ENCODE results near the gene MGAT4A. TPM values are rescaled to one million over a fixed set of nuclear protein-coding genes. Genes with fewer than 3 reads are reported as not detected.

MGAT4A gene
- total and polyA plus RNA-seq, 2 of the 13 experiments (the other 11 are each of a cell fraction or from before 2014, with no cell fraction given): 47.2 to 90.9 TPM

DNA sequence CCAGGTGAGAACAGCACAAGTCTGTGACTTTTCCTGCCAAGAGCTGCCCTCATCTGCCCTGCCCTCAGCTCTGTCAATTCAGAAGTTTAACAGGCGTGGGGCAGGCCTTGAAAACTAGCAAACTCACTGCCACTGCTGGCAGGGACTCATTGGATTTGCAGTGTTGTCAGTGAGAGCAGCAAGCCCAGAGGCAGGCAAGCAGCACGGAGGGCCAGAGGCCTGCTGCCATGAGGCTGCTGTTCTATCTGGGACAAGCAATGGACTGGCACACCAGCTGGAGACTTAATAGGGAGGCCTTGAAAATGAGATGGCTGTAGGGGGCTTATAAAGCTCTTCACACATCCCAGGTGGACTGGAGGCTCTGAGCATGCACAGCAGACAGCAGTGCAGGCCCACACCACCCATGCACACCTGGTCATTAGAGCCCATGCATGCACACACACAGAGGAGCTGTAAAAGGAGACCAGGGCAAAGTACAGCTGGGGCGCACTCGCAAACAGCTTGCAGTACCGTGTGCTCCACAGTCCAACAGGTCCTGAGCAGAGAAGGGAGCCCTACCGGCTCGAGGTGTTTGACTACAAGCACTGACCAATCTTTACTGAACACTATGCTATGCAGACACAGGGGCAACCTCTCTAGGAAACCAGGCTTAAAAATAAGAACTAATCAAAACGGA is 28.7 kb downstream of the MGAT4A start (continued):
- TF ChIP-seq, protein P1, sequence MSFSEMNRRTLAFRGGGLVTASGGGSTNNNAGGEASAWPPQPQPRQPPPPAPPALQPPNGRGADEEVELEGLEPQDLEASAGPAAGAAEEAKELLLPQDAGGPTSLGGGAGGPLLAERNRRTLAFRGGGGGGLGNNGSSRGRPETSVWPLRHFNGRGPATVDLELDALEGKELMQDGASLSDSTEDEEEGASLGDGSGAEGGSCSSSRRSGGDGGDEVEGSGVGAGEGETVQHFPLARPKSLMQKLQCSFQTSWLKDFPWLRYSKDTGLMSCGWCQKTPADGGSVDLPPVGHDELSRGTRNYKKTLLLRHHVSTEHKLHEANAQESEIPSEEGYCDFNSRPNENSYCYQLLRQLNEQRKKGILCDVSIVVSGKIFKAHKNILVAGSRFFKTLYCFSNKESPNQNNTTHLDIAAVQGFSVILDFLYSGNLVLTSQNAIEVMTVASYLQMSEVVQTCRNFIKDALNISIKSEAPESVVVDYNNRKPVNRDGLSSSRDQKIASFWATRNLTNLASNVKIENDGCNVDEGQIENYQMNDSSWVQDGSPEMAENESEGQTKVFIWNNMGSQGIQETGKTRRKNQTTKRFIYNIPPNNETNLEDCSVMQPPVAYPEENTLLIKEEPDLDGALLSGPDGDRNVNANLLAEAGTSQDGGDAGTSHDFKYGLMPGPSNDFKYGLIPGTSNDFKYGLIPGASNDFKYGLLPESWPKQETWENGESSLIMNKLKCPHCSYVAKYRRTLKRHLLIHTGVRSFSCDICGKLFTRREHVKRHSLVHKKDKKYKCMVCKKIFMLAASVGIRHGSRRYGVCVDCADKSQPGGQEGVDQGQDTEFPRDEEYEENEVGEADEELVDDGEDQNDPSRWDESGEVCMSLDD (CRISPR knock-in tag; IDR thresholded peaks at IDR 0.05; ENCODE audit: borderline replicate concordance): 0 out of 2 replicates have a peak, but pooled peaks have one; percentile 37
- TF ChIP-seq MTF1 (CRISPR knock-in tag; IDR thresholded peaks at IDR 0.05): no peak
- no peak for TF ChIP-seq ZNF780A (CRISPR knock-in tag; IDR thresholded peaks at IDR 0.05)
- no peak for TF ChIP-seq TBX3 (IDR thresholded peaks at IDR 0.05; ENCODE audit: borderline replicate concordance)
- TF ChIP-seq POGZ (CRISPR knock-in tag; IDR thresholded peaks at IDR 0.05): 0 out of 2 replicates have a peak, but pooled peaks have one; percentile 54
- TF ChIP-seq TBX2 (CRISPR knock-in tag; IDR thresholded peaks at IDR 0.05; ENCODE audit: borderline replicate concordance): peak; percentile 95
- no peak for TF ChIP-seq PHB2 (IDR thresholded peaks at IDR 0.05; ENCODE audit: partially characterized antibody)
- no peak for TF ChIP-seq SMARCC2 (IDR thresholded peaks at IDR 0.05)
- peak; percentile 98 for TF ChIP-seq ZNF280B (CRISPR knock-in tag; IDR thresholded peaks at IDR 0.05; ENCODE audit: borderline replicate concordance)
- TF ChIP-seq, protein P2, sequence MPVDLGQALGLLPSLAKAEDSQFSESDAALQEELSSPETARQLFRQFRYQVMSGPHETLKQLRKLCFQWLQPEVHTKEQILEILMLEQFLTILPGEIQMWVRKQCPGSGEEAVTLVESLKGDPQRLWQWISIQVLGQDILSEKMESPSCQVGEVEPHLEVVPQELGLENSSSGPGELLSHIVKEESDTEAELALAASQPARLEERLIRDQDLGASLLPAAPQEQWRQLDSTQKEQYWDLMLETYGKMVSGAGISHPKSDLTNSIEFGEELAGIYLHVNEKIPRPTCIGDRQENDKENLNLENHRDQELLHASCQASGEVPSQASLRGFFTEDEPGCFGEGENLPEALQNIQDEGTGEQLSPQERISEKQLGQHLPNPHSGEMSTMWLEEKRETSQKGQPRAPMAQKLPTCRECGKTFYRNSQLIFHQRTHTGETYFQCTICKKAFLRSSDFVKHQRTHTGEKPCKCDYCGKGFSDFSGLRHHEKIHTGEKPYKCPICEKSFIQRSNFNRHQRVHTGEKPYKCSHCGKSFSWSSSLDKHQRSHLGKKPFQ (CRISPR knock-in tag; IDR thresholded peaks at IDR 0.05; ENCODE audit: insufficient replicate concordance): peak; percentile 94
- TF ChIP-seq TERF1 (CRISPR knock-in tag; IDR thresholded peaks at IDR 0.05): no peak
- no peak for TF ChIP-seq ZNF616 (CRISPR knock-in tag; IDR thresholded peaks at IDR 0.05; ENCODE audit: low read depth)
- no peak for TF ChIP-seq ZNF354B (CRISPR knock-in tag; IDR thresholded peaks at IDR 0.05)
- TF ChIP-seq ZNF430 (CRISPR knock-in tag; IDR thresholded peaks at IDR 0.05): peak; percentile 87
- TF ChIP-seq E2F1 (CRISPR knock-in tag; IDR thresholded peaks at IDR 0.05): no peak
- TF ChIP-seq NR3C1 (CRISPR knock-in tag; IDR thresholded peaks at IDR 0.05): no peak
- TF ChIP-seq KAT7 (CRISPR knock-in tag; IDR thresholded peaks at IDR 0.05; ENCODE audit: borderline replicate concordance): peak; percentile 98
- TF ChIP-seq MED8 (CRISPR knock-in tag; IDR thresholded peaks at IDR 0.05; ENCODE audit: insufficient replicate concordance): no peak
- TF ChIP-seq TBL1XR1 (IDR thresholded peaks at IDR 0.05; ENCODE audit: borderline replicate concordance, low read length, partially characterized antibody): no peak
